Transverse colon (tissue), 4 donors: ENCODE data around the gene ADSL. TPM values are rescaled to one million over a fixed set of nuclear protein-coding genes. Genes with fewer than 3 reads are reported as not detected.

Experiments
- DNase-seq: peaks from one replicate; pipeline ENCODE4 v3.0.0-alpha.2; 2019
- H3K27ac ChIP-seq, 4 donors: fragments of 200-600 bp; sonication (generic); 2 replicates each; pipeline ENCODE4 v1.5.1; 2016 to 2018; ENCODE audit warnings: inconsistent platforms in 4 of 4
- H3K27me3 ChIP-seq: fragments of 200-600 bp; sonication (generic); 2 replicates; pipeline ENCODE4 v1.5.1; 2017; ENCODE audit warnings: inconsistent platforms
- H3K36me3 ChIP-seq, 4 donors: fragments of 200-600 bp; sonication (generic); 2 replicates each; pipeline ENCODE4 v1.5.1; 2017 to 2019; ENCODE audit warnings: inconsistent platforms in 4 of 4
- H3K4me1 ChIP-seq, 4 donors: fragments of 200-600 bp; sonication (generic); 2 replicates each; pipeline ENCODE4 v1.5.1; 2017 to 2020; ENCODE audit warnings: inconsistent platforms in 4 of 4
- H3K4me3 ChIP-seq, 4 donors: fragments of 200-600 bp; sonication (generic); 1 replicate in 1 of 4; 2 replicates in 3 of 4; pipeline versions ENCODE4 v1.5.1 to v1.6.1; 2017 to 2019; ENCODE audit warnings: inconsistent platforms in 4 of 4
- H3K9me3 ChIP-seq, 2 donors: fragments of 200-600 bp; sonication (generic); 2 replicates each; pipeline ENCODE4 v1.5.1; 2017 to 2019; ENCODE audit warnings: inconsistent platforms in 2 of 2
- CTCF ChIP-seq, 5 experiments: fragments of 200-600 bp in 3 of 5; fragments of 450-650 bp in 2 of 5; sonication (generic) in 3 of 5; IDR thresholded peaks; 1 replicate in 2 of 5; 2 replicates in 3 of 5; pipeline ENCODE4 v1.5.1; 2016 to 2017; ENCODE audit warnings: antibody characterized with exemption in 5 of 5, inconsistent platforms in 3 of 5, mild to moderate bottlenecking in 2 of 5, moderate library complexity in 1 of 5
- EP300 ChIP-seq: sonication (generic); formaldehyde crosslinking; IDR thresholded peaks from one replicate; pipeline ENCODE4 v1.6.1; 2017; ENCODE audit warnings: antibody characterized with exemption, low read depth
- POLR2A ChIP-seq: fragments of 450-650 bp; IDR thresholded peaks from one replicate; pipeline ENCODE4 v1.6.1; 2016; ENCODE audit warnings: antibody characterized with exemption, mild to moderate bottlenecking, moderate library complexity
- POLR2AphosphoS5 ChIP-seq, 3 donors: sonication (generic); formaldehyde crosslinking; IDR thresholded peaks; one replicate each; pipeline ENCODE4 v1.6.1; 2016; ENCODE audit warnings: antibody characterized with exemption in 3 of 3
- WGBS, 2 donors: methylation state at CpG; one replicate each; pipeline ENCODE4 v1.1.5; 2018; ENCODE audit warnings: low coverage in 1 of 2; 5-methylcytosine and 5-hydroxymethylcytosine counted together
- in situ Hi-C, 4 donors: fragments of 200-750 bp; cut with MboI; loops; one replicate each; pipeline versions ENCODE4 v1.15.0 to v1.15.1; 2017; ENCODE audit warnings: low sequenced_read_pairs in 3 of 4, low pct_ligation_motif_present in 1 of 4, low pct_unique_long_range_greater_than_20kb in 1 of 4
- intact Hi-C: fragments of 100-400 bp; cut with DNase I; formaldehyde crosslinking; loops from one replicate; pipeline ENCODE4 v1.15.1; 2023; ENCODE audit warnings: low total_unique reads
- total RNA-seq, 4 donors: library from RNA; depleted of rRNA; stranded (reverse); fragments of >200 nt; gene quantifications; one replicate each; pipeline ENCODE4 v1.1.0, GENCODE V29; 2016

Gene ADSL
- total RNA-seq, 4 donors from 2014 or later = 13.5 to 70.7 (median 41.8) TPM

DNA sequence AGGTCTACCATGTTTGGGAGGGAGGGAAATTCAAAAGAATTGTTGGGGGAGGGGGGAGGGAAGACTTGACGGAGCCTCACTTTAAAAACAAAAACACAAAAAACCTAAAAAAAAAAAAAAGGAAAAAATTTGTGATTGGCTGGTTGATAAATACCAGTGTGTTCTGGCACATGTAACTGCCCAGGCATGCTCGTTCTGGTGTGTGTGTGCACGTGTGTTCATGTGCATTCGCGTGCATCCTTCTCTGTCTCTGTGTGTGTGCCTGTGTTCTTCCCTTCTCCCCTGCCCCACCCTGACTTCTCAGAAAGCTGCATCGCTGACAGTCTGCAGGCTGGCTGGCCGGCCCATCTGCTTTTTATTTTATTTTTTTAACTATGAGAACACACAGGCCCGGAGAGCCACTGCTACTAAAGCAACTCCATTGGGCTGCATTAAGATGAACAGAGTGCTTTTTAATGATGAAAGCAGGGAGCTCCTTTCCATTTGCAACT lies 22.6 kb upstream of the ADSL start:
- Histone ChIP-seq H3K27me3 (no peaks in the 10 kb centered on the region), H3K27ac (peak overlapping the region; percentile 20 to 66 (median 55)), H3K9me3 (no peaks in the 10 kb centered on the region), H3K4me3 (no peak overlapping the region), H3K36me3 (peaks cover 0 to 35% (median 11%) of the 10 kb centered on the region in 4 donors), H3K4me1 (peaks cover 0 to 17% (median 5%) of the 10 kb centered on the region in 4 donors)
- in situ Hi-C loops (no loop called here), intact Hi-C loops (no loop called here)
- TF ChIP-seq POLR2A (no peak), EP300 (no peak), CTCF (IDR thresholded peaks at IDR 0.05) (no peak), POLR2AphosphoS5 (IDR thresholded peaks at IDR 0.05) (peak in 1 of 3 donors; percentile 27)
- no peak for DNase-seq
- 54 to 76% methylated on average over 4 to 8 of the region's 8 CpGs for WGBS, 2 donors

GRCh38 chr22:40324468-40325305 lies 21.6 kb upstream of the ADSL start:
- peak; percentile 31 for DNase-seq
- intact Hi-C loops = no loop called here
- Histone ChIP-seq H3K27ac (peak overlapping the region; percentile 20 to 66 (median 55)), H3K9me3 (no peaks in the 10 kb centered on the region), H3K4me3 (no peak overlapping the region), H3K36me3 (peaks cover 0 to 31% (median 11%) of the 10 kb centered on the region in 4 donors), H3K4me1 (peaks cover 0 to 17% (median 5%) of the 10 kb centered on the region in 4 donors), H3K27me3 (no peaks in the 10 kb centered on the region)
- 79 to 81% methylated on average over 19 of the region's 19 CpGs for WGBS, 2 donors
- TF ChIP-seq POLR2A (peak; percentile 45), EP300 (no peak), POLR2AphosphoS5 (IDR thresholded peaks at IDR 0.05) (peak in 2 of 3 donors; percentile 24 to 70), CTCF (IDR thresholded peaks at IDR 0.05) (no peak)
- in situ Hi-C loops = no loop called here

DNA sequence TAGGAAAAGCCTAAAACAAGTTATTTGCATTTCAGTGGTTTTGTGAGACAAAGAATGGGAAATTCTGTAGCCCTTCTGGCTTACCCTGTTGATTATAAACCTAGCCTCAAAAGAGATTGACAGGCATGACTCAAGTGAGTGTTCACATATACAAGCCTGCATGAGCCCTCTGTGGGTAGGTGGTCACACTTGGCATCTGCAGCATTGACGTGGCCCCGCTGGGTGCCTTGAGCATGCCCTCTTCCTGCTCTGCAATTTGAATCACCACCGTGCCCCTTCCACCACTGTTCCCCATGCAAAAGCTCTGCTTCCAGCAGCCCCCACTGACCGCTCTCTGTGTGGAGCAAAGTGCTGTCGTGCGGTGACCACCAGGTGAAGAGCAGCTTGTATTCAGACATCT lies 21.0 kb upstream of the ADSL start:
- intact Hi-C loops = no loop called here

More for the DNA sequence above, 21.0 kb upstream of the ADSL start:
- Histone ChIP-seq H3K9me3 (no peaks in the 10 kb centered on the region), H3K4me1 (peaks cover 0 to 17% (median 5%) of the 10 kb centered on the region in 4 donors), H3K4me3 (no peak overlapping the region), H3K27ac (peak overlapping the region; percentile 20 to 66 (median 55)), H3K36me3 (peaks cover 0 to 26% (median 11%) of the 10 kb centered on the region in 4 donors), H3K27me3 (no peaks in the 10 kb centered on the region)
- WGBS, 2 donors = 91% methylated on average over 6 of the region's 6 CpGs; no CpG with 5 or more reads in 1 of the 2 donors
- in situ Hi-C loops = no loop called here
- TF ChIP-seq POLR2AphosphoS5 (IDR thresholded peaks at IDR 0.05) (no peak), POLR2A (no peak), EP300 (no peak), CTCF (IDR thresholded peaks at IDR 0.05) (no peak)
- no peak for DNase-seq
